Hepatocyte (in vitro differentiated cells): ENCODE results near the gene ACSBG1. TPM values are rescaled to one million over a fixed set of nuclear protein-coding genes. Genes with fewer than 3 reads are reported as not detected.
A peak's percentile ranks its signal among the peaks of the same experiment; 100 is the strongest.

Source experiments
- DNase-seq: peaks from one replicate; pipeline ENCODE4 v3.0.0-alpha.2; 2016; ENCODE audit warnings: low spot score
- H2AFZ ChIP-seq: fragments of 200-600 bp; sonication (generic); 2 replicates; pipeline ENCODE4 v1.6.0; 2016; ENCODE audit warnings: antibody characterized with exemption, mild to moderate bottlenecking
- H3K27ac ChIP-seq: fragments of 200-600 bp; sonication (generic); 2 replicates; pipeline ENCODE4 v1.5.1; 2016; ENCODE audit warnings: mild to moderate bottlenecking
- H3K27me3 ChIP-seq: fragments of 200-600 bp; sonication (generic); 2 replicates; pipeline ENCODE4 v1.6.1; 2016
- H3K36me3 ChIP-seq: fragments of 200-600 bp; sonication (generic); replicated peaks from 2 replicates; pipeline ENCODE4 v1.5.1; 2016; ENCODE audit warnings: low read depth; ENCODE audit not compliant: insufficient read depth
- H3K4me1 ChIP-seq: fragments of 200-600 bp; sonication (generic); 2 replicates; pipeline ENCODE4 v1.5.1; 2016; ENCODE audit warnings: mild to moderate bottlenecking, moderate library complexity; ENCODE audit not compliant: insufficient read depth
- H3K4me2 ChIP-seq: fragments of 200-600 bp; sonication (generic); 2 replicates; pipeline ENCODE4 v1.6.0; 2016
- H3K4me3 ChIP-seq: fragments of 200-600 bp; sonication (generic); 2 replicates; pipeline ENCODE4 v1.5.1; 2016; ENCODE audit warnings: mild to moderate bottlenecking
- H3K79me2 ChIP-seq: fragments of 200-600 bp; sonication (generic); 2 replicates; pipeline ENCODE4 v1.6.0; 2017; ENCODE audit warnings: mild to moderate bottlenecking
- H3K9me2 ChIP-seq: fragments of 200-600 bp; sonication (generic); replicated peaks from 2 replicates; pipeline ENCODE4 v1.6.0; 2017; ENCODE audit warnings: mild to moderate bottlenecking; ENCODE audit not compliant: insufficient read depth
- H3K9me3 ChIP-seq: fragments of 200-600 bp; sonication (generic); 2 replicates; pipeline ENCODE4 v1.5.1; 2016; ENCODE audit warnings: low read depth, mild to moderate bottlenecking
- H4K20me1 ChIP-seq: fragments of 200-600 bp; sonication (generic); 2 replicates; pipeline ENCODE4 v1.6.0; 2016; ENCODE audit warnings: mild to moderate bottlenecking; ENCODE audit not compliant: insufficient read depth, poor library complexity, severe bottlenecking
- CTCF ChIP-seq: fragments of 200-600 bp; sonication (generic); IDR thresholded peaks from 2 replicates; pipeline ENCODE4 v1.5.1; 2016; ENCODE audit warnings: antibody characterized with exemption, mild to moderate bottlenecking; ENCODE audit not compliant: poor library complexity
- EZH2 ChIP-seq: fragments of 200-600 bp; sonication (generic); IDR thresholded peaks from 2 replicates; pipeline ENCODE4 v1.6.1; 2016; ENCODE audit warnings: antibody characterized with exemption, mild to moderate bottlenecking, borderline replicate concordance
- EZH2phosphoT487 ChIP-seq: fragments of 200-600 bp; sonication (generic); IDR thresholded peaks from one replicate; pipeline ENCODE4 v1.6.1; 2018; ENCODE audit warnings: antibody characterized with exemption, mild to moderate bottlenecking, low read depth, moderate library complexity; ENCODE audit not compliant: unreplicated experiment, severe bottlenecking
- WGBS: methylation state at CpG from one replicate; pipeline ENCODE4 v1.1.6; 2016; ENCODE audit warnings: low lambda C conversion rate; ENCODE audit errors: missing lambda C conversion rate; 5-methylcytosine and 5-hydroxymethylcytosine counted together
- polyA plus RNA-seq: library from polyadenylated mRNA; unstranded; fragments of >200 nt; fragmentation: Nextera tagmentation; extraction: Ambion mirVana; gene quantifications from 2 replicates; pipeline ENCODE4 v1.2.1, GENCODE V29; 2016
- total RNA-seq: library from RNA; depleted of rRNA; stranded (reverse); fragments of >200 nt; gene quantifications from 2 replicates; pipeline ENCODE4 v1.2.3, GENCODE V29; 2014

Gene ACSBG1
- total and polyA plus RNA-seq, 2 experiments from 2014 or later: 0.10 to 0.93 TPM

- Histone ChIP-seq H3K9me3 (no peaks in the 10 kb centered on the region), H3K36me3 (no peaks in the 10 kb centered on the region), H3K79me2 (no peaks in the 10 kb centered on the region), H3K9me2 (no peaks in the 10 kb centered on the region), H4K20me1 (no peaks in the 10 kb centered on the region), H3K4me2 (no peak overlapping the region), H2AFZ (no peak overlapping the region), H3K4me1 (no peaks in the 10 kb centered on the region), H3K4me3 (no peak overlapping the region), H3K27ac (no peak overlapping the region), H3K27me3 (no peaks in the 10 kb centered on the region)
- TF ChIP-seq CTCF (no peak), EZH2phosphoT487 (no peak)
- WGBS: 81% methylated on average over 2 of the region's 2 CpGs
- no peak for DNase-seq
Observed at GRCh38 chr15:78266806-78267205, 32.4 kb upstream of the ACSBG1 start.

- no peaks in the 10 kb centered on the region for H3K4me1 ChIP-seq
- H3K27ac ChIP-seq: no peak overlapping the region
- no peak for DNase-seq
Observed at GRCh38 chr15:78266229-78266628, 31.9 kb upstream of the ACSBG1 start.

GRCh38 chr15:78265752-78266224 is 31.4 kb upstream of the ACSBG1 start:
- H4K20me1 ChIP-seq: no peaks in the 10 kb centered on the region
- no peak for TF ChIP-seq EZH2phosphoT487
- TF ChIP-seq CTCF: no peak
- no peak for TF ChIP-seq EZH2
- no peaks in the 10 kb centered on the region for H3K79me2 ChIP-seq
- no peak overlapping the region for H3K4me2 ChIP-seq
- no peaks in the 10 kb centered on the region for H3K9me2 ChIP-seq
- no peak overlapping the region for H3K4me3 ChIP-seq
- H3K36me3 ChIP-seq: no peaks in the 10 kb centered on the region
- no peaks in the 10 kb centered on the region for H3K9me3 ChIP-seq
- no peak overlapping the region for H2AFZ ChIP-seq
- no peaks in the 10 kb centered on the region for H3K4me1 ChIP-seq
- H3K27me3 ChIP-seq: no peaks in the 10 kb centered on the region
- H3K27ac ChIP-seq: no peak overlapping the region
- 81% methylated on average over 9 of the region's 9 CpGs for WGBS
- peak; percentile 16 for DNase-seq

More at GRCh38 chr15:78266229-78266628, 31.9 kb upstream of the ACSBG1 start:
- H2AFZ ChIP-seq: no peak overlapping the region
- TF ChIP-seq EZH2: no peak
- no peak for TF ChIP-seq CTCF
- TF ChIP-seq EZH2phosphoT487: no peak
- H3K9me3 ChIP-seq: no peaks in the 10 kb centered on the region
- no peaks in the 10 kb centered on the region for H3K36me3 ChIP-seq
- no peaks in the 10 kb centered on the region for H3K27me3 ChIP-seq
- H3K9me2 ChIP-seq: no peaks in the 10 kb centered on the region
- no peak overlapping the region for H3K4me2 ChIP-seq
- H4K20me1 ChIP-seq: no peaks in the 10 kb centered on the region
- no peaks in the 10 kb centered on the region for H3K79me2 ChIP-seq
- no peak overlapping the region for H3K4me3 ChIP-seq

GRCh38 chr15:78265137-78265460 is 30.7 kb upstream of the ACSBG1 start:
- H3K4me3 ChIP-seq: no peak overlapping the region
- no peaks in the 10 kb centered on the region for H3K9me3 ChIP-seq
- H3K27me3 ChIP-seq: no peaks in the 10 kb centered on the region
- H2AFZ ChIP-seq: peak overlapping the region; percentile 76
- 83% methylated on average over 12 of the region's 12 CpGs for WGBS
- H3K36me3 ChIP-seq: no peaks in the 10 kb centered on the region
- no peaks in the 10 kb centered on the region for H3K79me2 ChIP-seq
- peak overlapping the region; percentile 80 for H3K4me2 ChIP-seq
- H3K27ac ChIP-seq: no peak overlapping the region
- no peaks in the 10 kb centered on the region for H4K20me1 ChIP-seq
- TF ChIP-seq EZH2: no peak
- TF ChIP-seq EZH2phosphoT487: no peak
- TF ChIP-seq CTCF: no peak
- H3K9me2 ChIP-seq: no peaks in the 10 kb centered on the region
- no peaks in the 10 kb centered on the region for H3K4me1 ChIP-seq
- no peak for DNase-seq
